ENCODE results near the gene EME1.

- peak; percentile 16 for TF ChIP-seq POLR2A (IDR thresholded peaks at IDR 0.05)
- TF ChIP-seq, protein P1, sequence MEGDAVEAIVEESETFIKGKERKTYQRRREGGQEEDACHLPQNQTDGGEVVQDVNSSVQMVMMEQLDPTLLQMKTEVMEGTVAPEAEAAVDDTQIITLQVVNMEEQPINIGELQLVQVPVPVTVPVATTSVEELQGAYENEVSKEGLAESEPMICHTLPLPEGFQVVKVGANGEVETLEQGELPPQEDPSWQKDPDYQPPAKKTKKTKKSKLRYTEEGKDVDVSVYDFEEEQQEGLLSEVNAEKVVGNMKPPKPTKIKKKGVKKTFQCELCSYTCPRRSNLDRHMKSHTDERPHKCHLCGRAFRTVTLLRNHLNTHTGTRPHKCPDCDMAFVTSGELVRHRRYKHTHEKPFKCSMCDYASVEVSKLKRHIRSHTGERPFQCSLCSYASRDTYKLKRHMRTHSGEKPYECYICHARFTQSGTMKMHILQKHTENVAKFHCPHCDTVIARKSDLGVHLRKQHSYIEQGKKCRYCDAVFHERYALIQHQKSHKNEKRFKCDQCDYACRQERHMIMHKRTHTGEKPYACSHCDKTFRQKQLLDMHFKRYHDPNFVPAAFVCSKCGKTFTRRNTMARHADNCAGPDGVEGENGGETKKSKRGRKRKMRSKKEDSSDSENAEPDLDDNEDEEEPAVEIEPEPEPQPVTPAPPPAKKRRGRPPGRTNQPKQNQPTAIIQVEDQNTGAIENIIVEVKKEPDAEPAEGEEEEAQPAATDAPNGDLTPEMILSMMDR (IDR thresholded peaks at IDR 0.05) = peak in 3 of 4 donors; percentile 15 to 22 (median 19)
Measured at GRCh38 chr17:50426814-50427787, 54.1 kb downstream of the EME1 start.

Measured in right lobe of liver (tissue), 4 donors.